ENCODE results near the gene PTPRN2.

DNA sequence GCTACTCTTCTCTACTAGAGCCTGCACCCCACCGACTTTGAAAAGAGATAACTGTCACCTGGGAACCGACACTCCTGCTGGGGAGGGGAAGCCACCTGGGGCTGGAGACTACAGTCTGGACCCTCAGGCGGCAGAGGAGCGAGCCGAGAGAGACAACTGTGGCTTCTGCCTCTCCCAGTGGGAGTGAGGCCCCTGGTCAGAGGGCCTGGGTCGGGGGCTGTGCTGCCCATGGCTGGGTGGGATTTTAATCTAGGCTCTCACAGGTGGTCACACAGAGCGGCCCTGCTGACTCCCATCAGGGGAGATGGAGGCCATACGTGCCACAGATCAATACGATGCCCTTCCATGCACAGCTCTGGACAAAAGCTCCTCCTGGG, 878.7 kb downstream of the PTPRN2 start:
- no peak for TF ChIP-seq GATA2 (IDR thresholded peaks at IDR 0.05; ENCODE audit: low read depth, low read length)
- TF ChIP-seq GATA3 (IDR thresholded peaks at IDR 0.05; ENCODE audit: low read depth, low read length) = no peak

Measured in SH-SY5Y (cell line).